NCI-H2081 (cell line): Measurements from ENCODE around the gene KRT34.
"Not testable (repeated sequence)": the region's sequence is repeated elsewhere in the genome, so short reads cannot be mapped to it uniquely, and the experiment has no call there.

ENCODE experiments used
- DNase-seq, 2 experiments: peaks; one replicate each; lab custom pipeline; 2025; lab: John Stamatoyannopoulos, UW

KRT34 gene

GRCh38 chr17:41381943-41382342, at the start of gene KRT34:
TSS of gene KRT34 (minus strand) at chr17:41382306. CDS start at chr17:41382246, 60 bp downstream.
- not testable (repeated sequence) for DNase-seq

- DNase-seq: not testable (repeated sequence)
Observed at GRCh38 chr17:41430376-41430775, 48.3 kb upstream of the KRT34 start.

- no peak for DNase-seq
Observed at GRCh38 chr17:41429667-41430066, 47.6 kb upstream of the KRT34 start.

GRCh38 chr17:41428591-41429291, 46.6 kb upstream of the KRT34 start:
- DNase-seq: no peak

DNA sequence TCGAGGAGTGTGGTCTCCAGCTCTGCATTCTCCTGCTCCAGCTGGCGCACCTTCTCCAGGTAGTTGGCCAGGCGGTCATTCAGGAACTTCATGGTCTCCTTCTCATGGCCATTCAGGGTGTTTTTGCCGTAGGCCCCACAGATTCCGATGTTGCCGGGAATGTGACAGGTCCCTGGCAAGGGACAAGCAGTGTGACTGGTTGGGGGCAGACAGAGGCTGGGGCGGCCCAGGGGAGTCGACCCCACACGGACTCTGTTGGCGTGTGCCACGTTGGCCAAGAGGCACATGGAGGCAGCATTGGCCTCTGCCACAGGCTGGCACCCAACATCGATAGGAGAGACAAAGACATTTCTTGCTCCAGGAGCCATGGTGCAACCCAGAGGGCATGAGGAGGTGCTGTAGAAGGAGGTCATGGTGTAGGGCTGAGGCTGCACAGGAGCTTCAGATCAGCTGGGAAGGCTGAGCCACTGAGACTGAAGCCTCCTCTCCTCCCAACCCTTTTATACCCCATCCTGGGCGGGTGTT, 42.1 kb upstream of the KRT34 start, which contains the start of gene KRT37:
Gene KRT37, minus strand, starts transcription at position 475 of the 525 bp plus-strand sequence. Its CDS starts 62 bp downstream, at position 413.
- DNase-seq: no peak

- DNase-seq: not testable (repeated sequence)
Observed at GRCh38 chr17:41422586-41422985, 40.5 kb upstream of the KRT34 start.

GRCh38 chr17:41421617-41422016, 39.5 kb upstream of the KRT34 start:
- DNase-seq: no peak

- no peak for DNase-seq
Observed at GRCh38 chr17:41421116-41421515, 39.0 kb upstream of the KRT34 start.

DNA sequence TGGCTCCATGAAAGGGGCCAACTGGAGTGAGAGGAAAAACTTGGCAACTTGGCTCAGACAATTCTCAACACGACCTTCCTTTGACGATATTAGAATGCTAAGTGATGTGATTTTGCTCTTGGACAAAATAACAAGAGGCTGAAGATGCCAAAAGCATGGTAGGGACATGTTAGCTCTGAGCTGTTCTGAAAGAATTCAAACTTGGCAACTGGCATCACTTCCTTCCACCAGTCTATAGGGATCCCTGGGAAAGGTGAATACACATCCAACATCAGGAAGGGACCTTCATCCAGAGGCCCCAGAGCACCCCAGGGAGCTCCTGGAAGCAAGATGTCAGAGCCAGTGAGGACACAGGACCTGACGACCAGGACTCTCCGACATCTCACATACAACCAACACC, 38.0 kb upstream of the KRT34 start:
- DNase-seq: no peak

DNA sequence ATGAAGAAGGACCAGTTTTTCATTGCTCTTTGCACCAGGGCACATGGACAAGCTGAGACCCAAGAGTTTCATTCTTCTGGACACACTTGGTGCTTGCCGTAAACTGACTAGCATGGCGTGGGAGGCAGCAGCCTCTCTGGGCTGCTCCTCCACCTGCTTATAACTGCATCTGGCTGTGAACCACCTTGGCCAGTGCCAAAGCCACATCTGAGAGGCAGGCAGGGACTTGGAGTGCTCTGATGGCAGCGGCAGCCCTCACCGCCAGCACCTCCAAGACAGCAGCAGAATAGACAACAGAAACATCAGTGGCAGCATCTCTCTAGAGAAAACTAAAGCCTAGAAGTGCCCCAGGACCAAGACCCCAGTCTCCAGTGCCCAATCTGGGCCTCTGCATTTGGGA, 37.6 kb upstream of the KRT34 start:
- DNase-seq: no peak

- DNase-seq: no peak
Observed at GRCh38 chr17:41418116-41418860, 36.2 kb upstream of the KRT34 start.

GRCh38 chr17:41417576-41418015, 35.5 kb upstream of the KRT34 start:
- DNase-seq: peak in 1 of 2 experiments; percentile 12

GRCh38 chr17:41417127-41417526, 35.0 kb upstream of the KRT34 start:
- DNase-seq: no peak

DNA sequence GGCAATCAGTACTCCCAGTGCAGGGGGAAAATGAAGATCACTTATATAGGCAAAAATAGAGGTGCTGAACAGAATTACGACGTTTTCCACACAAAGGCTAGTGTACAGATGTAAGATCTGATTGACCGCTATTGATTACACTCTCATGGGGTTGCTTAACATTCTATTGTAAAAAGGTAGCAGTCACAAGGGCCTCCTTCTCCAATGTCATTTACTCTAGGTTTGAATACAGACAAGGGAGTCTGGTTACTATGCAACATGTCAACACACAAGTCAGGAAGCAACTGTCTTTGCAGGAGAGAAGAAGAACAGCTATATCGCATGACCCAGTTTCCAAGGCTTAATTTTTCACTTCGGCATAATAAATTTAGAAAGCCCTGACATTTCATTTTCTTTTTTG, 34.4 kb upstream of the KRT34 start:
- DNase-seq: no peak

DNA sequence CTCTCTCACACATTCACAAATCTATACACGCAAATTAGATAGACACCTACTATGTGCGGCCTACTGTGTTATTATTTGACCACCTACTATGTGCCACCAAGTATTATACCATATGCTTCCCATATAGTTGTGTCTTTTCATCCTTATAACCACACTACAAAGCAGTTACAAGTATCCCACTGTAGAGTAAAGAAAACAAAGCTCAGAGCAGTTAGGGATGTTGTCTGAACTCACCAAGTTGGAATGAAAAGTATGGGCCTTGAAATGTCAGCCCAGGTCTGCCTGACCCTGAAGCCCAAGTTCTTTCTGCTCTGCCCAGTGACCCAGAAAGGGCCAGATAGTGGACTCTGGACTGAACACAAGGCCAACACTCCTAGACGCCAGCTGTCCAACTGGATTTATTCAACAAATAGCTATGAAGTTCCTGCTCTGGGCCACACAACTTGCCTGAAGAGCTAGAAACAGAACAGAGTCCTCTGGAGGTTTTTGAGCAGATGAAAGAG, 33.8 kb upstream of the KRT34 start:
- DNase-seq: no peak

DNA sequence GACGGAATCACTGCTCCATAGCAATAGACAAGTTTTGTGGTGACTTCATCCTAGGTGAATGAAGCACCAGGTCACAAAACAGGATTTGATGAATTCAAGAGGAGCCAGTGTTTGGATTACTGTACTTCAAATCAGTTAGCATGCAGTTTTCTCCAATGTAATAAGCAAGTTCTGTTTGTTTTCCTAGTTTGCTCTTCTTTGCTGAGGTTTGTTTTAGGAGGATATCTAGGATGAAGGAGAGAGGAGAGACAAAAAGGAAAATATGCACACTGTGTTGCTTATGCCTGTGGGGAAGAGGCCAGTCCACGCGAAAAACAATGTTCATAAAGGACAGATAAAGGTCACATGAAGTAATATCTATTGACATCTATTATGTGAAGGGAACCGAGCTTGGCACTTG, 33.3 kb upstream of the KRT34 start:
- DNase-seq: no peak

DNA sequence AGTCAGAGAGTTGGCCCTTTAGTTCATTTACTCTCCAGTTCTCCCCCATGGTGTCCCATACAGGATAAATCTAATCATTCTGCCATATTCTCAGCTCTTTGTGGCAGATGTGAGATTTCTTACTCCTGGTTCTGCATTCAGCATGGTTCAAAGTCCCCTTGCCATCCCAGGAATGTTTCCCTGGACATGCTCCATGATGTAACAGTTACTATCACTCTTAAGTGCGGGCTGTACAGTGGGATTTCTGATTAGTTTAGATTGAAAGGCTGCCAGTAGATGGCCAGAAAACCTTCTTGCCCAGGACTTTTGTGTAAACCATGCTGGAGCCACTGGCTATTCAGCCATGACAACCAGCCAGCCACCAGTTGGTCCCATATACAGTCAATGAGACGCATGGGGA, 31.9 kb upstream of the KRT34 start:
- no peak for DNase-seq

- DNase-seq: no peak
Observed at GRCh38 chr17:41413353-41413957, 31.3 kb upstream of the KRT34 start.

DNA sequence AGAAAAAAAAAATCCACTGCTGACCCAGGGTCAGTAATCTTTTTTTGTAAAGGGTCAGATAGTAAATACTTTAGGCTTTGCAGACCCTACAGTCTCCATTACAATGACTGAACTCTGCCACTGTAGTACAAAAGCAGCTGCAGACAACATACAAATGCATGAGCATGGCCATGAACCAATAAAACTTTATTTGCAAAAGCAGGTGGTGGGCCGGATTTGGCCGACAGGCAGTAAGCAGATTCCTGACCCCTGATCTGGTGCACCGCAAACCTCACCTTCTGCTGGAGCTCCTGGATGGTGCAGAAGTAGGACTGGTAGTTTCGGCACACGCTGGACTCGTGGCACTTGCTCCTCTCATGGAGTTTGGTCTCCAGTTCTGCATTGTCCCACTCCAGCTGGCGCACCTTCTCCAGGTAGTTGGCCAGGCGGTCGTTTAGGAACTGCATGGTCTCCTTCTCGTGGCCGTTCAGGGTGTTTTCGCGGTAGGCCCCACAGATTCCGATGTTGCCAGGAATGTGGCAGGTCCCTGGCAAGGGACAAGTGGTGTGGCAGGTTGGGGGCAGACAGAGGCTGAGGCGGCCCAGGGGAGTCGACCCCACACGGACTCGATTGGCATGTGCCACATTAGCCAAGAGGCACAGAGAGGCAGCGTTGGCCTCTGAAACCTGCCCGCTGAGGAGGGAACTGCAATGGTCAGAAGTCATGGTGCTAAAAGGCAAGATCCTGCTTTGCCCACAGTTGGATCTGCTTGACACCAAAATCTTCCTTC, 29.1 kb upstream of the KRT34 start:
- no peak for DNase-seq

GRCh38 chr17:41407226-41407625, 25.1 kb upstream of the KRT34 start:
- no peak for DNase-seq

DNA sequence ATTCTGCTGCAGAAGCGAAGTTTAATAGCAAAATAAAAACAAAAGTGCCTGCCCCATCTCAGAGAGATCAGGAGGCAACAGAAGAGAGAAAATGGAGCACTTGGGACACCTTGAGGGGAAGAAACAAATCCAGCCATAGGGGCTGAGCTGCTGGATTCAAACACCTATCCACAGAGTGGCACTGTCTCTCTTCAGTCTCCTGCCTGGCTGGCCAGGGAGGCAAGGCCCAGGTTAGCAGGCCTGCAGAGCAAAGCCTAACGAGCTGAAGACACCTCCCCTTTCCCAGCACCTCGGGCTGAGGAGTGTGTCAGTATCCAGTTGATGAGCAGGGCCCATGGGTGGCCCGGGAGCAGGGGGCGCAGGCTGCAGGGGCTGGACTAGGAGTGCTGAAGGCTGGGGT, 24.1 kb upstream of the KRT34 start:
- DNase-seq: no peak
